GM19372 (cell line): ENCODE measurements around the gene SCNN1A.

Experiments
- ATAC-seq: cut with Tn5 transposase; IDR thresholded peaks from one replicate; pipeline ENCODE4 v1.9.1; 2021; ENCODE audit warnings: mild to moderate bottlenecking, low read depth, moderate library complexity; ENCODE audit not compliant: unreplicated experiment

The SCNN1A gene

DNA sequence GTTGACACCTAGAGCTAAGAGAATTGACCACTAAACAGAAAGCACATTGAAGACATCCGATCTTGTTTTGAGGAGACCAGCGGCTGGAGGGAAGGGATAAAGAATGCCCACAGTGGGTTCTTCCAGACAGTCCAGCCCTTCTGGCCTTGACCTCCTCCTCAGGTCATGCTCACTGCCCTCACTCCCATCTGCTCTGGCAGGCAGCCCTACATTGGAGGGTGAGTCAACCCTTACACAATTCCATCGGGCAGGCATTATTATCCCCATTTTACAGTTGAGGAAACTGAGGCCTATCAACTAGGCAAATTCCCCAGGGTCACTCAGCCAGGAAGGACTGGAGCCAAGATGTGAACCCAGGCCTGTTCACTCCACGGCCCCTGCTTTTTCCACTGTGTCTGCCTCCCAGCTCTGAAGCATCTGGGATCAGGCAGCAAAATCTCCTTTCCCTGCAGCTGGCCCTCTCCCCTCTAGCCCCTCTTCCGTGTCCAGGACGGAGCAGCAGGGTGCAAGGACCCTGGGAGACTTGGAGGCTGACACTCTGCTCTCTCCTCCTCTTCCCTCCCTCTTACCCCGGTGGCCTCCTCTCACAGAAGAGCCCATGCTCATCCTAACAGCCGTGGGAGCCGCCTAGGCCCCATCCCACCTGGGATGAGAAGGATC is 5.3 kb downstream of the SCNN1A start:
- ATAC-seq, result no peak

DNA sequence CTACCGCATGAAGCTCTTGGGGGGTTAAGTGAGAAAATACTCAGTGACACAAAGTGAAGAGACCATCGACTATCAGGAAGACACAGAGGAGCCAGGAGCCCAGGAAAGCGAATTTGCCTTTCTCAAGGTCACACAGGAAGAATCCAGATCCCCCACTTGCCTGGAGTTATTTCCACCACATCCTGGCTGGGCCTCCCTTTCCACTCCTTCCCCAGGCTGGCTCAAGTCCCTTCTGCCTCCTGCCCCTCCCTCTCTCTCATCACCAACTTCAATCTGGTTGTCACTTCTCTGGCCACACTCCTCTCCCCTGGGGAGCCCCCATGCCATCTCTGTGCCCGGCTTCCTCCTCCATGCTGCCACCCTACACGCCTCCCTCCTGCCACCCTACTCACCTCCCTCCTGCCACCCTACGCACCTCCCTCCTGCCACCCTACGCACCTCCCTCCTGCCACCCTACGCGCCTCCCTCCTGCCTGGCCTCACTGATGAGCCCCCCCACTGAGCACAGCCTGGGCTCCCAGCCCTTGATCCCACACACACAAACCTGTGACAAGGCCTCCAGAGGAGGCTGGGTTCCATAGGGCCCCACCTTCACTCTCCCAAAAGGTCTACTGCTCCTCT is 6.3 kb downstream of the SCNN1A start:
- ATAC-seq, result no peak

GRCh38 chr12:6367969-6368892 is 7.1 kb downstream of the SCNN1A start:
- no peak for ATAC-seq

DNA sequence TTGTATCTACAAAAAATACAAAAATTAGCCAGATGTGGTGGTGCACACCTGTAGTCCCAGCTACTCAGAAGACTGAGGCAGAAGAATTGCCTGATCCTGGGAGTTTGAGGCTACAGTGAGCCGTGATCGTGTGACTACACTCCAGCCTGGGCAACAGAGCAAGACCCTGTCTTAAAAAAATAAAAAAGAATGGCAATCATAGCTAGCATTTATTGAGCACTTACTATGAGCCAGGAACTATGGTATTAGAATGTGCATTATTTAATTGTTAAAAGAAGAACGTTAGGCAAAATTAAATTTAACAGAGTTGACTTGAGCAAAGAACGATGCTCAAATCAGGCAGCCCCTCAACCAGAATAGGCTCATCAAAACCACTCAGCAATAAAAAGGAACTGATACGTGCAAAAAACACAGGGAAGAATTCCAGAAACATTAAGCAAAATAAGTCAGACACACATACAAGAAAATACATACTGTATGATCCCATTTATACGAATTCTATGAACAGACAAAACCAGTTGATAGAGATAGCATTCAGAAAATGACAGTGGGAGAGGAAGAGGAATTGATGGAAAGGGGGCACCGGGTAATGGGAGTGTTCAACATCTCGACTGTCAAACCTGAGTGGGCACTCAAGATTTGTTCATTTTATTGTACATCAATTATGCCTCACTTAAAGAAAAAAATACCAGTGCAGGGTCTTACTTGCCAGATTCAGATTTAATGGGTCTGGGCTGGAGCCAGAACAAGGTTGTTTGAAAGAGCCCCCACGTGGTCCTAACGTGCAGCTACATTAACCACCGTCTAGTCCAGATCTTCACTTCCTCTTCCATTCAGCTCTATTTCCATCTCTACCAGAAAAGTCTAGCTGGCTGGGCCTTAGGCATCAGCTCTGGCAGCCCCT is 8.0 kb downstream of the SCNN1A start:
- ATAC-seq, result no peak

GRCh38 chr12:6364044-6364374 is 11.4 kb downstream of the SCNN1A start:
- ATAC-seq, result no peak

- ATAC-seq, result no peak
Measured at GRCh38 chr12:6363330-6364043, 11.9 kb downstream of the SCNN1A start.

DNA sequence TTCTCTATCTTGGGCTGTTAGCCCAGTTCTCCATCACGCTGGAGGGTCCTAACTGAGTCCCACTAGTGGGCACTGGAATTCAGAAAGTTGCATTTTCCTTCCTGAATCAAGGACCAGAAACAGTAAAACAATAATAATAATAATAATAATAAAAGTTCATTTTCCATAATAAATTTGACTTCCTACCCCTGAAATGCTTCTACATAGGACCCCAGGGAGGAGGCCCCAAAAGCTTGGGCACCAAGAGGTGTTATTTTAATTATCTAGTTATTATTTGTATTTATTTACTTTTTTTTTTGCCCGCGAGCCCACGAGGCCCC is 12.4 kb downstream of the SCNN1A start:
- no peak for ATAC-seq

DNA sequence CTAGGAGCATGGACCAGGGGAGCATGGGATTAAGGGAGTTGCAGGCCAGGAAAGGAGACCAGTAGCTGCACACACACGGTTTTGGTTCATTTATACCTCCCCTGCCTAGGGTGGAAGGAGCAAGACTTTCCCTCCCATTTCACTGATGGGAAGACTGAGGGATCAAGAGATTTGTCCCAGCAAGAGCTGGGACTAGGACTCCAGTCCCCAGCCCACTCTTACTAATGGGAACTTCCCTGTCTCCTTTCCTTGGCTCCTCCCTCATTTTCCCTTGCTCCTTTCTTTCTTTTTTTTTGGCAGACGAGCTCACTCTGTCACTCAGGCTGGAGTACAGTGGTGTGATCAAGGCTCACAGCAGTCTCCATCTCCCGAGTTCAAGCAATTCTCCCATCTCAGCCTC is 13.0 kb downstream of the SCNN1A start:
- no peak for ATAC-seq

GRCh38 chr12:6361834-6362233 is 13.5 kb downstream of the SCNN1A start:
- no peak for ATAC-seq

DNA sequence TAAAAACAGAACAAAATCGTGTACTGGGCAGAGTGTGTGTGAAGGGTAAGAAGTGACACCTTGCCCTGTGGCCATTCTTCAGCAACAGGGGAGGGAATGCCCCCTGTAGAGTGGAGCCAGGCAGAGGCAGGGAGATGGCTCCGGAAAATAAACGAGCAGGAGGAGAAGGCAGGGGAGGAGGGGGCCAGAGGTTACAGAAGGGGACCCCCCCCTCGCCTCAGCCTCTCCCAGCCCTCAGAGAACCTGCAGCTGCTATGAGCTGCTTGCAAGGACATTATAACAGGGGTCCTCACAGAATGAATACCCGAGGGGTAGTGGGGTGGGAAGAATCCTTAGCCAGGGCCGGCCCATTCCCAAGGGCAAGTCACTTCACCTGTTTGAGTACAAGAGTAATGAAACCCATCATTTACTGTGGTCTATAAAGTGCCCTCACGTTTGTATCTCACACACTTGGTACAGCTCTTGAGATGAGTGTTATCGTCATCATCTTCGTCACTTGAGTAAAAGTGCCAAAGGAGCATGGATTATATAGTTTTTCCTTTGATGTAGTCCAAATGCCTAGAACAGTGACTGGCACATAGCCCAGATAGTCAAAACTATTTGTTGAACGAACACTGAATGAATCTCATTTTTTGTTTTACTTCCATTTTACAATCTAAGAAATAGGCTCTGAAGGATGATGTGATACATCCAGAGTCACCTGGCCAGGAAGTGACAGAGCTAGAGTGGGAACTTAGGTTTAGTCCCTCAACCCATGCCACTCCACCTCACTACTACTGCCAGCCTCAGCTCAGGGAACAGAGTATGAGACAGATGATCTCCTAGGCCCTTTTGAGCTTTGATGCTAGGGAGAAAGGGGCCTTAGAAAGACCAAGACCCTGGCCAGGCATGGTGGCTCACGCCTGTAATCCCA is 14.5 kb downstream of the SCNN1A start:
- ATAC-seq, result no peak

DNA sequence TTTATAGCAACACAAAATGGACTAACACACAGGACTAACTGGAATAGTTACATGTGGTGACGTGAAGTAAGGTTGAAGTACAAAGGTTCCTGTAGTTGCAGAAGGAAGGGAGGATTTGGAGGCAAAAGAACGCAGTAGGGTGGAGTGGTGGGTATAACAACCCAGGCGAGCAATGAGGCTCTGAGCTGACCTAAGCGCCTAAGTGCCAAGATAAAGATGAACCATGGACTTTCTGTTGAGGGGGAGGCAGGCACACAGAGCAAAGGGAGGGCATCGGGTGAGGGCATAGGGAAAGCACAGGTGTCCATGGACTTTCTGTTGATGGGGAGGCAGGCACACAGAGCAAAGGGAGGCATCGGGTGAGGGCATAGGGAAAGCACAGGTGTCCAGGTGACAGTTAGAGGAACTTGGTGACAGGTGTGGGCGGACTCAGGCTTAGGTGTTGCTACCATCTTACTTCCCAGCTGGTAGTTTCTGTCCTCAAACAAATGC is 15.2 kb downstream of the SCNN1A start:
- no peak for ATAC-seq

- no peak for ATAC-seq
Measured at GRCh38 chr12:6358881-6359280, 16.5 kb downstream of the SCNN1A start.

DNA sequence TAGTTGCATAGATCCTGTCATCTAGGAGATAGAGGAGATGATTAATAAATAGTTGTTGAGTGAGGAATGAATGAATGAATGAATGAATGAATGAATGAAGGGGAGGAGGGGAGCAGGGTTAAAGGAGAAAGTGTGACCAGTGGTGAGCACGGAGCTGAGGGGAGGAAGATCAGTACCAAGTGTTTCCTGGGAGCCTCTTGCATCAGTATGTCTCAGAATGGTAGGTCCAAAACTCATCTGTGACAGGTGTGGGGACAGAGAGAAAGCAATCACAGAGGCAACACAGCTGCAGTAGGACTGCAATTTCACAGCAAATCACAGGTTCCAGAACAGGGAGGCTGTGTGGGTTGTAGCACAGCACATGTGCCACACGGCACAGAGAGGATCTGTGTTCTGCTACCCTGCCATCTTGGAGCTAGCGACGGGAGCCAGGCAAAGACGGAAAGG is 19.0 kb downstream of the SCNN1A start:
- no peak for ATAC-seq

DNA sequence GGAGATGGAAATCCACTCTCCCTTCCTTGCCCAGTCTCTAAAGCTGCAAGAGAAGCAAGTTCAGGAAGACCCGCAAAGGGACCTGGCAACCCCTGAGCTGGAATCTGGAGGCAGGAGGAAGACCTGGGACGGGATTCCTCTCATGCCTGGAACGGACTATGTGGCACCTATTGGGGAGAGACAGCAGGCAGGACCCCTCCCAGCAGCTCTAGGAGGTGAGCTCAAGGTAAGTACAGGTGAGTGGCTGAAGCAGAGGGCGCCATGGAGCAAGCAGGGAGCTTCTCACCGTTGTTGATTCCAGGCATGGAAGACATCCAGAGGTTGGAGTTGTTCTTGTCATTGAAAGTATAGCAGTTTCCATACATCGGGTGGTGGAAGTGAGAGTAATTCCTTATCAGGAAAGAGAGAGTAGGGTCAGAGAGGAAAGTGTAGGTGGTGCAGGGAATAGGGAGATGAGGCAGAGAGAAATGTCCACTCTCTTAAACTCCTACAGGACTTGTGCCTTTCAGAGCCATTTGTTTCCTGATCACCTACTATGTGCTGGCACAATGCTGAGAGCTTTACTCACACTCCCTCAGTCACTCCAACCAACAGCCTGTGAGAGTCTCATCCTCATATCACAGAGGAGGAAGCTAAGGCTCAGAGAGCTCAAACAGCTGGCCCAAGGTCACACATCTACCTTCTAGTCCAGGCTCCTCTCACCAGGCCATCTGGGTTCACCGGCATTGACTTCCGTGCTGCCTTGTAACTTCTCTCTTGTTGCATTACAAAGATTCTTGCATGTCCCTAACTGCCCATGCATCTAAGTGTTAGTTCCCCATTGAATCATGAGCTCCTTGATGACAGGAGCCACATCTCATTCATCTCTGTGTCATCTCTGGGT is 19.6 kb downstream of the SCNN1A start:
- no peak for ATAC-seq

DNA sequence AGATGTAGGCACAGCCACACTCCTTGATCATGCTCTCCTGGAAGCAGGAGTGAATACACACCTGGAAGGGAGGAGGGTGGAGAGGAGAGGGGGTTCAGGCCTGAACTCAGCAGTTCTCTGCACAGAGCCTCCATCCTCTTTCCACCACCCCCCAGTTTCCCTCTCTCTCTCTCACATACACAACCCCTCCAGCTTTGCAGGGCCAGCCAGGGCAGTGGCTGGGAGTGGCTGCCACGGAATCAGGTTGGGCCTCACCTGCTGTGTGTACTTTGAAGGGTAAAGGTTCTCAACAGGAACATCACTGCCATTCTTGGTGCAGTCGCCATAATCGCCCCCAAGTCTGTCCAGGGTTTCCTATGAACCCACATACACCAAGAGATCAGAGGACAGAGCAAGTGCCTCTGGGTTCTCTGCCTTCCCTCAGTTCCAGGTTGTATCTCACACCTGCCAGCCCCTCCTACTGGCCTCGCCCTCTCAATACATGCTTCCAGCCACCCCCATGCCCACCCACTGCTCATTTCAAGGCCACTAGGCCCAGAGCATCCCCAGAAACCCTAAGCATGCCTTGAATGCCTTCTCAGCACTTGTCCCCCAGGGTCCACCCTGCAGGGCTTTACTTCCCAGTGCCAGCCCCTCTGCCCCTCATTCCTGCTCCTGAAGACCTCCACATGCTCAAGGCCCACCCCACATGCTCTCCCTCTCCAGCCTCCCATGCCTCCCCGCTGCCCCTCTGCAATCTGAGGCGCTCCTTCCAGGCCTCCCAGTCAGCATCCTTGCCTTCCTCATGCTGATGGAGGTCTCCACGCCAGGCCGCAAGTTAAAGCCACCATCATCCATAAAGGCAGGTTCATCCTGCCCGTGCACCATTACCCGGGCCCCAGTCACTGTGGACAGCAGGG is 20.6 kb downstream of the SCNN1A start:
- ATAC-seq, result no peak

- ATAC-seq, result no peak
Measured at GRCh38 chr12:6352193-6353173, 22.9 kb downstream of the SCNN1A start.
